RPMI7951 (cell line): Measurements from ENCODE around the gene PTPRT. TPM values are rescaled to one million over a fixed set of nuclear protein-coding genes. Genes with fewer than 3 reads are reported as not detected.

Experiments used
- DNase-seq: peaks from one replicate; pipeline ENCODE4 v3.0.0-alpha.2; 2012; ENCODE audit warnings: low read depth
- total RNA-seq: library from RNA; depleted of rRNA; stranded (reverse); fragments of >200 nt; shearing (Covaris generic); gene quantifications from 2 replicates; pipeline ENCODE4 v1.2.3, GENCODE V29; 2014

PTPRT gene
- total RNA-seq, 1 experiment from 2014 or later: not detected

DNA sequence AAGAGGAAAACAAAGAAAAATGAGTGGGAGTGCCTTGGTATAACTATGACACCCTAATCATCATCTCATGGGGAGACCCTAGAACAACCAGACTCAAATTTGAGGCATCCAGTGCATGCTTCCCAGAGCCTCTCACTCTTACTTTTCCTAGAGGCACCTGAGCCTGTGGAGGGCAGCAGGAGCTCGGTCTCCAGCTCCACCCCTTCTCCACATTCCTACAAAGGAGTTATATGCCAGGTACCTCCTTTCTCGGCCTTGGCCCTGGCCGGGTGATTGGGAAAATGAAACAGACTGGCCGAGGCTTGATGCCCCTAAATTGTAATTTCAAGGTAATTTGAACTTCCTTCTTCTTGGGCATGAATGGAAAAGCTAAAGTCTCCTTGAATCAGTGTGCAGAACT, 810.3 kb downstream of the PTPRT start:
- no peak for DNase-seq

DNA sequence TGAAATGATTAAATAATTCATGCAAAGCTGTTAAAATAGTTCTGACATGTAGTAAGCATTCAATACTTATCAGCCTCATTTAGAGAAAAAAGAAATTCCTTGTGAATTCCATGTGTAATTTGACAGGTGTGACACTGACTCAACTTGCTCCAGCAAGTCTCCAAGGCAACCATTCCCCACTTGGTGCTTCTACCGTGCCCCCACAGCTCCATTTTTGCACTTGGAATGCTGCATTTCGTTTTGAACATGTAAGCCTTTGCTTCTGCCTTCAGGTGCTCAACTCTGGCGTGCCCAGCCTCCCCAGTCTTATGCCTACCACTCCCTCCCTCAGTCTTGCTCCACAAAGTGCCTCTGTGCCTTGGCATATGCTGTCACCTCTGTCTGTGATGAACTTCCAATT, 810.9 kb downstream of the PTPRT start:
- no peak for DNase-seq

DNA sequence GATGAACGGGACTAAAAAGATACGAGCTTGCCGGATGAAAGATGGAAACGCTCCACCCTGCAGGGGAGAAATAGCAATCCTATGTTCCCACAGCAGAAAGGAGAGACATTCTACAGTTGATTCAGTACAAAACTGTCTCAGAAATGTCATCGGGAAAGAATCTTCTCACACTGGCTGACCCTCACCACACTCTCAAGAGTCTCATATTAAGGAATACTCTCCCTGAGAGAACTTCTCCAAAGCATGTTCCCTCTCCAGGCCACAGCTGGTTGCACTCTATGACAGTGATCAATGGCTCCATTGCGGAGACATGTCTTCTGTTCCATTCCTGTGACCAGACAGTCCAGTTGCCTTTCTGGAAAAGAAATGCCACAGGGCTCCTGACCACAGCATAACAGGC, 813.6 kb downstream of the PTPRT start:
- DNase-seq: no peak

DNA sequence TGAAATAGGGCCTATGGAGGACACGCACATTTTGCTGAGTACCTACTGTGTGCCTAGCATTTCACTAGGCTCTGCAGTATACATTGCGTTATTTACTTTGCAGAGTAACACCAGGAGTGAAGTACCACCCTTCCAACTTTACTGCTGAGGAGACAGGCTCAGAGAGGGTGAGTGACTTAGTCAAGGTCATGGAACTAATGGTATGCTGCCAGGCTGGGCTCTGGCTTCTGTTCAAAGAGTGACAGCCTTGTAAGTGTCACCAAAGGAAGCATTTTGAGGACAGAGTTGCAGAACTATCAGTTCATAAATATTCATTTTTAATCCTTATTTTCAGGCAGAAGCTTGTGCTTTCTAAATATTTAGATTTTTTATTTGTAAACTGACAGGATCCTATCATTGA, 816.7 kb downstream of the PTPRT start:
- DNase-seq: no peak

DNA sequence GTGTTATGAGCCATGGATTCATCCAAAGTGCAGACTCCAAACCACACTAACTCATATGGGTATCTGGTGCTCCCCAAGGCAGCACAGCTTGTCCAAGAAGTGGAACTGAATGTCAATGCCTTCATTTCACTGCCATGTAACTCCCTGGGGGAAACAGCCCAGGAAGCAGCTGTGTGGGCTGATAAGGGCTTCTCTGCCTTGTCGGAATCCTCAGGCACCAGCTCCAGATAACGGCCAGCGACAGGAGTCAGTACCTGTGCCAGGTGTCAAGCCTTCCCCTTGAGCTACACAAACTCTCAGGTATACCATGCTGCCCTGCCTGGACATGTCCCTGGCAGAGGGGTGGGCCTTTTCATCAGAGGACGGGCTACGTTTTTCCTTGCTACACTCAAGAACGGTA, 819.6 kb downstream of the PTPRT start:
- DNase-seq: no peak

DNA sequence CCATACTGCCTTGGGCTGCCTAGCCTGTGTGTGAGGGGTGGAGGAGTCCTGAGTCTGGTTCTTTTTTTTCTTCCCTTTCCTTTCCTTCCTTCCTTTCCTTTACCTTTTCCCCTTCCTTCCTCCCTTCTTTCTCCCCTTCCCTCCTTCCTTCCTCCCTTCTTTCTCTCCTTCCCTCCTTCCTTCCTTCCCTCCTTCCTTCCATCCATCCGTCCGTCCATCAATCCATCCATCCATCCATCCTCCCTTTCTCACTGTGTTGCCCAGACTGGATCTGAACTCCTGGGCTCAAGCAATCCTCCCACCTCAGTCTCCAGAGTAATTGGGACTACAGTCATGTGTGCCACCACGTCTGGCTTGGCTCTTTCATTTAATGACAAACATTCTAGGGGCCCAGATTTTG, 820.8 kb downstream of the PTPRT start:
- DNase-seq: no peak

DNA sequence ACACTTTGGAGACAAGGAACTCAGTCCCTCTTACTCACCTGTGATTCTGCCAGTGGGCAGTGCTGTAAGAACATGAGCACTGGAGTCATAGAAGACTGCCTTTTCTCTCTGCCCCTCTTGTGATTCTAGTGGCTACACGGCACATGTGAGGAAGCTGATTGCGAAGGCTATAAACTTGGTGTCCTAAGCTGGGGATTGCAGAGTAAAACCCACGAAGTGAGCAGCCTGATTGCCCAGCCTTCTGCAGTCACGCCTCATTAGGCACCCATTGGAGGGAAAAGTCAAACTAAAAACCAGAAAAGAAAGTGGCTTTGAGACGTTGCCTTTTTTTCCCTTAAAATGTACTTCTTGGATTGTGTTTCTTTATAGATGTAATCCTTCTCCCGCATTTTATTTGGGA, 823.1 kb downstream of the PTPRT start:
- DNase-seq: no peak

DNA sequence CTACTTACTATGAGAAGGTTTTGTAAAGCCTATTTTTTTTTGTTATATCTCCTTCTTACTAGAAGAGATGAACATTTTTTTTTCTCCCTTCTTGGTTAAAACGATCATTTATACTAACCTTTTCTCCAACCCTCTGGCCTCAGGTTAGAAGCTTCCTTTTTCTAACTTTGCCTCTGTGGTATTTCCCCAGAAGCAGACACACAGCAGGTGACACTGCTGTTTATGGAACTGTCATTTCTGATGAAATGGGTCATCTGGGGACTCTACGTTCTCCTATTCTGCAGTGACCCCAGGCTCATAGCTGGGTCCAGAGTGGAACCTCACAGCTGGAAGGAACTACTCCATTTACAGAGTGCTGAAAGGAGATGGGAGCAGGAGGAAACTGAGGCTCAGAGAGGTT, 825.3 kb downstream of the PTPRT start:
- DNase-seq: no peak

DNA sequence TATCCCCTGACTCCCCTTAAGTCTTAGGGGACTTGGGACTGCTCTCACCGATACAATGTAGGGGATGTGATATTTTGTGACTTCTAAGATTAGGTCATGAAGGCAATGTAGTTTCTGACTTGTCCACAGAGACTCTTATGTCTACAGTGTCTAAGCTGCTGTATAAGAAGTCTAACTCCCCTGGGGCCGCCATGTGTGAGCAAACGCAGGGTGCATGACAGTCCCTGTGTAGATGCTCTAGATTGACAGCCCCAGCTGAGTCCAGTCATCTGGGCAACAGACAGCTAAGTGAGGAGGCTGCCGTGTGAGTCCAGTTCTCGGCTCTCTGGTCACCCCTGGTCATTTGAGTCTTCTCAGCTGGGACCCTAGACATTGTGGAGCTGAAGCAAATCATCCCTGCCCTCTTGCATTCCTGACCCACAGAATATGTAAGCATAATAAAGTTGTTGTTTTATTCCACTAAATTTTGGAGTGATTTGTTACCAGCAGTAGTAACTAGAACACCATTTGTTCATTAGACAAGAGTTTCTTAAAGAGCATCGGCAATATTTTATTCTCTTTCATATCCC, 828.2 kb downstream of the PTPRT start:
- no peak for DNase-seq

DNA sequence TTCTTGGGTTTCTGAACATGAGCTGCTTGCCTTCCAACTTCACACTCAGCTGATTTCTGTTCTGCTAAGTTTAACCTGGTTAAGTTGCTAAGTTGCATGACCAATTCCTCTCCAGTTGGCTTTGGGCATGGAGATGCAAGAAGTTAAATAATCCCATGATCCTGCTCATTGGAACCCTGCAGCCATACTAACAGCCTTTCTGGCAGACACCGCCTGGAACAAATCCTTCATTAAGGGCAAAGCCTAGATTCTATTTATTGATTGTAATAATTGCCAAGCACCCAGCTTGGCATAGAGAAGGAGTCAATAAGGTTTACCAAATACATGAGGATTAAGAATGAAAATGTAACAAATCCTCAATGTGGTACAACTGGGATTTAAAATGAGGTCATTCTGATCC, 829.1 kb downstream of the PTPRT start:
- no peak for DNase-seq

DNA sequence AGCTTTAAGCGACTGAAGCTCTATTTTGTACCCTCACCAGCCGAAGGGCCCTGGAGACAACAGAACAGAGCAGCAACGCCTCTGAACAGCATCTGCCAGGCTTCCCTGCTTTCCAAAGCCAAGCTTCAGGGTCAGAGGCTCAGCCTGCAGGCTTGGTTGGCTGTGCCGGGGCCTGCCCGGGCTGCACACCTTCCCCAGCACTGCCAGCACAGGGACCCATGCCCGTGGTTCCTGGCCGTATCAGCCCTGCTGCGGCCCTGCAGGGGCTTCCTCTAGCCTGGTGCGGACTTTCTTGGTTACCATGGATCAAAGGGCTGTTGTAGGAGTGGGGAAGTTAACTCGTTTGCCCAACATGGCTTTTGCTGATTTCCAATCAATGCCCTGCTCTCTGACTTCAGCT, 830.1 kb downstream of the PTPRT start:
- DNase-seq: no peak

DNA sequence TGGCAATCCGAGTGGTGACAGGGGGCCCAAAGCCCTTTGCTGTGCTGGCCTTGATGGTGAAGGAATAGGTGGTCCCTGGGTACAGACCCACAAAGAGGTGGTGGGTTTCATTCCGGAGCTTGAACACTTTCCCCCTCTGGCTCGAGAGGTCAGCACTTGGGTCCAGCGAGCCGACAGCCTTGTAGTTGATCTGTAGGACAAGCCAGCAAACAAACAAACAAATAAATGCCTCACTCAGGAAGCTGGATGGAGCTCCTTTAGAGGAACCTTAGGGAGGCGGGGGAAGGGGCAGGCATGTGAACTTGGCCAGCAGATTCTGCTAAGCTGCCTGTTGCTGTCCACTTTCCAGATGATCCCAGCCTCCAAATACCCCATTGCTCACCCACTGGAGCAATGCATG, 837.6 kb downstream of the PTPRT start:
- no peak for DNase-seq

DNA sequence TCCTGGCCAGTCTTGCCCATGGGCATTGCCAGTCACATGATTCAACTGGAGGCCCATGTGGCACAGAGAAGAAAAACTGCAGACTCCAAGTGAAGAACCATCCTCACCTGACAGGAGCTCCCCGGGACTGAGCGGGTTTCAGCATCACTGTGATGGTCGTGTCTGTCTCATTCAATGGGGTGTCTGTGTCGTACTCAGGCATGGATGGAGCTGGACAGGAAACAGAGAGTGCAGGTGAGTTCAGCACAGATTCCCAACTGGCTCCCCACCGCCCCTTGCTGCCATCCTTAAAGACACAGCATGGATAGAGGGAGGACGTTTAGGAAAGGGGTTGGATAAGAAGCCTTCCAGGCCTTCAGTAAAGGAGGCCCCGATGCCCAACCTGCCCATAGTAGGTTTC, 839.2 kb downstream of the PTPRT start:
- DNase-seq: no peak

DNA sequence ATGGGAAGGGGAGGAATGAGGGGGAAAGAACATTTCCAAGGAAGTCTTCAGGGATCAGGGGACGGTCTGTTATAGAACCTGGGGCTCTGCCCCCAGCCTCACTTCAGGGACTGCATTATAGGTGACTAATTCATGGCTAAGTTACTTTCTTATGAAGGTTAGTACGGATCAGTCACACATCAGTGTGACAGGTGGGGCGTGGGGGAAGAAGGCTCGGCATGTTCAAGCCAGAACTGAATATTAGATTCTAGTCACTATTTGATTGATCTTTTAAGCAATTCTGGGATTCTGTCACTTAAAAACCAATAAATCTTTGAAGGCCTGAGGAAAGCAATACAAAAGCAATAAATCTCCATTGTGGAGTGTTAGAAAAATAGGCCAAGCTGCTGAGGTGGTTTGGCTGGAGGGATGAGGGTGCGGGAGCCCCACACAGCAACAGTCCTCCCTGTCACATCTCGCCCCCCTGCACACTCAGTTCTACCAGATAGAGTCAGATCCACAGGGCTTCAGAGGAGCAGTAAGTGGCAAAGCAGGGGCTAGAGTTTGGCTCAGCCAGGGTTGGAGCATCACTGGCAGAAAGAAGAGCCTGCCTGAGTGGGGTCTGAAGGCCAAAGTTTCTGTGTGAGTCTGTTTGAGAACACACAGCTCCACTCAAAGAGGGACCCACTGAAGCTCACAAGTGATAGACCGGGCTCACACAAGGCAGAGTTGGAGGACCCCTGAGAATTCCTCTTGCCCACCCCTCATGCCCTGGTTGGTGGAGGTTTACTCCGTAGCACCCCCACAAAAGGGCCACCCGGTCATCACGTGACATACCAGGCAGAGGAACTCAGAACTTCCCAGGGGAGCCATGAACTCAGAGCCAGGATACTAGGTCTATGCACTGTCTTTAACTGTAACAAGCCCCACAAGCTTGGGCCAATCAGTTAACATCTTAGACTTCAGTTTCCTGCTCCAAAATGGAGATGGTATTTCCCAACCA, 843.2 kb downstream of the PTPRT start:
- DNase-seq: no peak

DNA sequence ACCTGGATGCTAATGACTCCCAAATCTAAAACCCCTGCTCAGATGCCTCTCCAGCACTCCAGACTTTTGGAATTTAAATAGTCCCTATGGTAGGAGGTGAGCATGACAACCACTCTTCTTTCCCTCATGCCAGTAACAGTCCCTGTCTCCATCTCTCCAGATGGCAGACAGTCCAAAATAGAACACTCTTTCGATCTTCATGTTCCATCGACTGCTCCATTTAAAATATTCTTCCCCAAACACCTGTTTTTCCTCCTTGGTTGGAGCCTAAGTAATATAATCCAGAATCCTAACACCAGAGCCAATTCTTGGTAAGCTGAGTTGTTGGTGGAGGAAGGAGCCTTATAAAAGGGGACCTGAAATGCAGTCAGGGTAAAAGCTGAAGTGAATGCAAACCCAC, 848.1 kb downstream of the PTPRT start:
- DNase-seq: no peak

DNA sequence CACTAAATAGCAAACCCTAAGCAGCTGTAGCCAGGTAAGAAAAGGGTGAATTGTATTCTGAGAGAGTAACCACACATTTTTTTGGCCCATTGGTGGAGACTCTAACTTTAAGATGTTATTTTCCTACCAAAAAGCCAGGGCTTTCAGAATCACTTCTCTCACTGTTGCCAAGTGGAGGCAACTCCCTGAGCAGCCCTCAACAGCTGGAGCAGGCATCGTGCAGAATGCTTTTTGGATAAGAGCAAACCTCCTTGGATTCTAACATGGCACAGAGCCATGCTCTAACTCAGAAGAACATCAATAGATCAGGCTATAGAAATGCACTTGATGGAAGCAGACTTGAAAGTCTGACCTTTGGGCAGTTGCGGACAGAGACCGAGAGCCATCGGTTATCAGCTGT, 849.3 kb downstream of the PTPRT start:
- no peak for DNase-seq

DNA sequence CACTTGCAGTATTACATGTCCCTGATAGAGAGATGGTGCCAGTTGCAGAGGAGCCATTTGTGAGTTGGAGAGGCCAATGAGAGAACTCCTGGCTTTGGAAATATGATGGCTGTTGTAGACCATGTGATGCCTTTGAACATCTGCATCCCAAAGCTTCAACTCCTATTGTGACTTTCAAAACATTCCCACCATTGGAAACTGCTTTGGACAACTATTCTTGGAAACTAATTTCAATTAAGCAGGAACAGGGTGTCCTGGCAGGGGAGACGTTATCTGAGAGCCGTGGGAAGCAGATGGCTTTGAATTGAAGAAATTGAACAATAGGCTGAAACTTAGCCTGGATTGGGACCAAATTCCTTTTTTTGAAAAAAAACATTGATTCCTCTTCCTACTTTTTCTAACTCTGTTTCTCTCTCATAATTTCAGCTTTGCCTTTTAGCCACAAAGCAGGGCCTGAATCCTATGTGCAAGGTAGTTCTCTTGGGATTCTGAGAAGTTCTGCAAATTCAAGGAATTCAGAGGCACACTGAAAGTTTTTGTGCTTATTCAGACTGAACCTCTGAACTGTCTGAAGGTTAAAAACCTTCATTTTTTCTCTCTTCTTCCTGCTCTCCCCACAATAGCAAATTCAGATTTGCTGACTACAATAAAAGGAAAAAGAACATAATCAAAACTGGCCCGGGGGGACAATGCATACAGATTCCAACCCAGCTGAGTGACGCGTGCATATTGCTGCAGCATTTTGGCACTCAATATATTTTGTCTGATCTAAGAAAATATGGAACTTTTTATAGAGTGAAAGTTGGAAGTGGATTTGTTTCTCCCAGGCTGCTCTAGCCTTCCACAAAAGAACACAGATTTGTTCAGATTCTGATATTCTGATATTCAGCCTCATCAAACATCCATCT, 851.2 kb downstream of the PTPRT start:
- no peak for DNase-seq

DNA sequence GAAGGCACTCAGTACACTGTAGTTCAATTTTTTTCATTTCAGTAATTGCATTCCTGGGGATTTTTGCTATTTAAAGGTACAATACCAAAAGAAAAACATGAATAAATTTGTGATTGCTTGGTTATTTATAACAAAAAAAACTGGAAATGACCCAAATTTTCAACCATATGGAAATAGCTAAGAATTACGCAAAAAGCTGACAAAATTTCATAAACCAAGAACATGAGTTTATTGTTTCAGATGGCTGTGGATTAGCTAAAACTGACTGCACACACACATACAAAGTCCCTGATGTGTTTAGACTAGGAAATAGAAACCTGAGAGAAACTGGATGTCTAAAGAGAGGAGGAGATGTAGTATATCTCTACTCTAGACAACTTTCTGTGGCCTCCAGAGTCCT, 853.1 kb downstream of the PTPRT start:
- DNase-seq: no peak

DNA sequence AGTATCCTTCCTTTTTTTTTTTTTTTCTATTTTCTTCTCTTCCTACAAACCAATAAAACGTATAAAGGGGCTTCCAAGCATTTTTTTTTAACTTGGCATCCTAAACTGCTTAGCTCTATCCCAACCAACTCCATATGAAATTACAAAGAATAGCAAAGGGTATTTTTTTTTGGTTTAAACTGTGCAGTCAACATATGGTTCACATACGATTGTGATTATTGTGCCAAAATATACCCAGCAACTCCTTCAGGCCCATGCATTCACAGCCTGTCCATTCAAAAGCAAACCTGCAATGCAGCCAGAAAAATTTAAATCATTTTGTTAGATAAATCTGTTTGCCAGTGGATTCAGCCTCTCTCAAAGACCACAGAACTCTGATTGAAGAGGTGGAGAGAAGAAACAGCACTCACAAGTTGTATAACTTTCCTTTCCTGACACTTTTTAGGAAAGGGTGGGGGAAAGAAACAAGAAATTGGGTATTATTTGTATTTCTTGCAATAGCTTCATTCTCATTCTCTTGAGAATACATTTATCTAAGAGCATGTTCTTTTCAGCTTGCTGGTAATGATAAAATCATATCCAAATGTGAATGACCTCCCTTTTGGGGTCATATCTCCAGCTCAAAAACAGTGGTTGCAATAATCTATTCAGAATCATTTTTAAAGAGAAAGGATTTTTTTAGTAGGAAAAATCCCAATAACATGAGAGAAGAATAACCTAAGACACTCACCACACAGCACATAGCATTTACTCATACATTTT, 870.3 kb downstream of the PTPRT start:
- no peak for DNase-seq

DNA sequence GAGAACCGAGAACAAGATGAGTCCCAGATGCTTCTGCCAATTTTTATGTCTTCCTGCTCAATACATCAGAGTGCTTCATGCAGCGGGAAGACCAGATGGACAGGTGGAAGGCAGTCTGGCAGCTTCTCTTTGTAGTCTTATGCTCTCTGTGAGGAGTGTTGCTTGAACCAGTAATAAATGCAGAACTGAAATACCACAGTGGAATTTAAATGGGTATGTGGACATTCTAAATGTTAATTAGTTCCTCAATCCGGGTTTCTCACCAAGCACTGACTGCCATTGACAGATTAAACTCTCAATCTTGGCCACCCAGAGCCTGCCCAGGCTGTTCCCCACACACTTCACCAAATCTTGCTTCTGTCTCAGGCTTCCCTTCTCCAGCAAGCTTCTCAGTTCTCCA, 876.0 kb downstream of the PTPRT start:
- DNase-seq: no peak

DNA sequence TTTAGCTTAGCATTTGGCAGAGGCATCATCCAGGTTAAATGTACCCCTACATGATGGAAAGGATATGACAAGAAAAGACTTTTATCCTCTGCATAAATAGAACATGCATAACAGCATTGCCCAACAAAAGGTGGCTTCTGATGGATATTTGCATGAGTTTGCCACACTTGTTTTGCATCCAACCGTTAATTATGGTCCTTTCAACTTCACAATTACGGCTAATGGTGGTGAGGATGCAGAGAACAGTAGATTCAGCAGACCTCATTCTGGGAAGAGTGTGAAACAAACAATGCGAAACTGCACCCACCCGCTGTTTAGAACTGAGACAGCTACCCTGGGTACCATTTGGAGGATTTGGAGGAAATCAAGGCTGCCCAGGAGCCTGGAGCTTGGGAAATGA, 880.7 kb downstream of the PTPRT start:
- DNase-seq: no peak

DNA sequence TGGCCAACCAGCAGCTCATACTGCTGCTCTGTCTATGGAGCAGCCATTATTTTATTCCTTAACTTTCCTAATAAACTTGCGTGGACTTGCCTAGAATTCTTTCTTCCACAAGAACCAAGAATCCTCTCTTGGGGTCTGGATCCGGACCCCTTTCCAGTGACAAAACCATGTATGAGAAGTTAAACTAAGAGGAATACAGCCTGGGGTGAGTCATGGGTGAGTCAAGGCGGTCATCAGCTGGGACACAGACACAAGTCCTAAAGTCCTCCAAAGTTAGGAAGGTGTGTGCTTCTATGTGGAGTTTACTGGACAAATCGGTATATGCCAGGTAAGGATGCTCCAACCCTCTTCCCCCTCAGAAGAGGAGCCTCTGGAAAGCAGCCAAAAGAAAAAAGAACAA, 881.5 kb downstream of the PTPRT start:
- DNase-seq: no peak
